ENCODE measurements around the gene TMEM52B.

- TF ChIP-seq CTCF (IDR thresholded peaks at IDR 0.05) (no peak), POLR2A (IDR thresholded peaks at IDR 0.05) (no peak)
Observed at GRCh38 chr12:10184261-10184843, 5.5 kb downstream of the TMEM52B start.

Data from right lobe of liver (tissue), 4 donors.